ENCODE measurements around the gene DLGAP1.
"Not testable (repeated sequence)": the region's sequence is repeated elsewhere in the genome, so short reads cannot be mapped to it uniquely, and the experiment has no call there.

The DLGAP1 gene

GRCh38 chr18:3703732-3704176 is 751.4 kb downstream of the DLGAP1 start:
- Histone ChIP-seq H3K27me3 (ENCODE audit: insufficient read depth, low read length) (no peaks in the 10 kb centered on the region), H3K4me1 (ENCODE audit: insufficient read depth, low read length) (no peaks in the 10 kb centered on the region), H3K9me3 (ENCODE audit: insufficient read depth, low read depth, low read length) (no peaks in the 10 kb centered on the region), H3K27ac (ENCODE audit: low read length) (no peak overlapping the region), H3K4me3 (ENCODE audit: low read length) (no peak overlapping the region), H3K36me3 (ENCODE audit: insufficient read depth, low read depth, low read length) (no peaks in the 10 kb centered on the region; the same call in 1 of the 2 replicates), H3K9ac (ENCODE audit: low read depth, low read length) (no peak overlapping the region)

- H3K27ac ChIP-seq (ENCODE audit: low read length); H3K4me1 ChIP-seq (ENCODE audit: insufficient read depth, low read length); H3K4me3 ChIP-seq (ENCODE audit: low read length); H3K36me3 ChIP-seq (ENCODE audit: insufficient read depth, low read depth, low read length); H3K27me3 ChIP-seq (ENCODE audit: insufficient read depth, low read length); H3K9ac ChIP-seq (ENCODE audit: low read depth, low read length); H3K9me3 ChIP-seq (ENCODE audit: insufficient read depth, low read depth, low read length): not testable (repeated sequence)
Observed at GRCh38 chr18:3699707-3700567, 755.2 kb downstream of the DLGAP1 start.

- H3K4me3 ChIP-seq (ENCODE audit: low read length); H3K4me1 ChIP-seq (ENCODE audit: insufficient read depth, low read length); H3K9ac ChIP-seq (ENCODE audit: low read depth, low read length); H3K36me3 ChIP-seq (ENCODE audit: insufficient read depth, low read depth, low read length); H3K27ac ChIP-seq (ENCODE audit: low read length); H3K9me3 ChIP-seq (ENCODE audit: insufficient read depth, low read depth, low read length); H3K27me3 ChIP-seq (ENCODE audit: insufficient read depth, low read length): not testable (repeated sequence)
Observed at GRCh38 chr18:3694030-3694778, 760.9 kb downstream of the DLGAP1 start.

DNA sequence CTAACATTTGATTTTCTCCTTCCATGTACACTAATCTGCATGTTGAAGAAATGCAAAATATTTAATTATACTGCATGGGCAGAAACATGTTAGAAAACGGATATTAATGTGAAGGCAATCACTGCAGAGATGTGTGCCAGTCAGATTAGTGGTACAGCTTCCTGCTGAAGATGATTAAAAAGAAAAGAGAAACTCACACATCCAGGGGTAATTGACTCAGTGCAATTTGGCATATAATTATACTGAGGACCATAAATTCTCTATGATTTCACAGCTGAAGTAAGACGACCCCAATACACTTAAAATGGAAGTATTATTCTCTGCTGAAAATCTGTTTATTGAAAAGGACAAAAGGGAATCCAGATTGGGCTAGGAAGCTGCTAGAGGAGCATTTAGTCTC is 761.7 kb downstream of the DLGAP1 start:
- no peaks in the 10 kb centered on the region for H3K9me3 ChIP-seq (ENCODE audit: insufficient read depth, low read depth, low read length)
- H3K27me3 ChIP-seq (ENCODE audit: insufficient read depth, low read length): no peaks in the 10 kb centered on the region
- H3K27ac ChIP-seq (ENCODE audit: low read length): no peak overlapping the region

DNA sequence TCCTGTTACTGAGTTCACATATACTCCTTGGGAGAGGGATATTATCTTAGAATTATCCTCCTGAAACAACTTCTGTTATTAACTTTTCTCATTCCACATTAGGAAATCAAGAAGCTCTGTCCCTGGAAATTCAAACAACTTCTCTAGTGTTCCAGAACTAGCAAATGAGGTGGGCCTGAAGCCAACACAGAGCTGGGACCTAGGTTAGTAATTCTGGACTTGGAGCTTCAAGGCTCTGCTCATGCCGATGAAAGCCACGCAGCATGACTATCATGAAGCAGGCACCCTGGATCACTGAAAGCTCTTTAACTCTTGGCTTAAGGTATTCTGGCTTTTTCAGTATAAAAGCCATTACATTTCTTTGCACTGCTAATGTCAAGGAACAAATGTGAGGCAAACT is 762.4 kb downstream of the DLGAP1 start:
- H3K4me3 ChIP-seq (ENCODE audit: low read length): no peak overlapping the region
- no peaks in the 10 kb centered on the region for H3K36me3 ChIP-seq (ENCODE audit: insufficient read depth, low read depth, low read length)
- no peaks in the 10 kb centered on the region for H3K27me3 ChIP-seq (ENCODE audit: insufficient read depth, low read length)
- no peak overlapping the region for H3K9ac ChIP-seq (ENCODE audit: low read depth, low read length)
- no peak overlapping the region for H3K27ac ChIP-seq (ENCODE audit: low read length)
- H3K4me1 ChIP-seq (ENCODE audit: insufficient read depth, low read length): peaks cover 11% of the 10 kb centered on the region
- H3K9me3 ChIP-seq (ENCODE audit: insufficient read depth, low read depth, low read length): no peaks in the 10 kb centered on the region

More for the DNA sequence above, 761.7 kb downstream of the DLGAP1 start:
- Histone ChIP-seq H3K4me1 (ENCODE audit: insufficient read depth, low read length) (peaks cover 11% of the 10 kb centered on the region), H3K9ac (ENCODE audit: low read depth, low read length) (no peak overlapping the region), H3K36me3 (ENCODE audit: insufficient read depth, low read depth, low read length) (no peaks in the 10 kb centered on the region), H3K4me3 (ENCODE audit: low read length) (no peak overlapping the region)

GRCh38 chr18:3692113-3692621 is 762.9 kb downstream of the DLGAP1 start:
- Histone ChIP-seq H3K9me3 (ENCODE audit: insufficient read depth, low read depth, low read length) (0 out of 2 replicates have a peak, but pooled peaks cover under 1% of the 10 kb centered on the region), H3K27ac (ENCODE audit: low read length) (no peak overlapping the region)

GRCh38 chr18:3691705-3692104 is 763.4 kb downstream of the DLGAP1 start:
- Histone ChIP-seq H3K4me3 (ENCODE audit: low read length) (no peak overlapping the region), H3K27ac (ENCODE audit: low read length) (no peak overlapping the region), H3K4me1 (ENCODE audit: insufficient read depth, low read length) (peaks cover 11% of the 10 kb centered on the region), H3K27me3 (ENCODE audit: insufficient read depth, low read length) (no peaks in the 10 kb centered on the region), H3K9me3 (ENCODE audit: insufficient read depth, low read depth, low read length) (peaks cover 5% of the 10 kb centered on the region; the same call in 1 of the 2 replicates), H3K9ac (ENCODE audit: low read depth, low read length) (no peak overlapping the region), H3K36me3 (ENCODE audit: insufficient read depth, low read depth, low read length) (no peaks in the 10 kb centered on the region)

More at GRCh38 chr18:3692113-3692621, 762.9 kb downstream of the DLGAP1 start:
- Histone ChIP-seq H3K36me3 (ENCODE audit: insufficient read depth, low read depth, low read length) (no peaks in the 10 kb centered on the region), H3K9ac (ENCODE audit: low read depth, low read length) (no peak overlapping the region), H3K4me1 (ENCODE audit: insufficient read depth, low read length) (peaks cover 11% of the 10 kb centered on the region), H3K27me3 (ENCODE audit: insufficient read depth, low read length) (no peaks in the 10 kb centered on the region), H3K4me3 (ENCODE audit: low read length) (no peak overlapping the region)

GRCh38 chr18:3690764-3691066 is 764.4 kb downstream of the DLGAP1 start:
- Histone ChIP-seq H3K9me3 (ENCODE audit: insufficient read depth, low read depth, low read length) (peaks cover 5% of the 10 kb centered on the region; the same call in 1 of the 2 replicates), H3K27ac (ENCODE audit: low read length) (no peak overlapping the region), H3K4me3 (ENCODE audit: low read length) (no peak overlapping the region), H3K36me3 (ENCODE audit: insufficient read depth, low read depth, low read length) (no peaks in the 10 kb centered on the region), H3K27me3 (ENCODE audit: insufficient read depth, low read length) (no peaks in the 10 kb centered on the region), H3K9ac (ENCODE audit: low read depth, low read length) (no peak overlapping the region), H3K4me1 (ENCODE audit: insufficient read depth, low read length) (peaks cover 11% of the 10 kb centered on the region)

GRCh38 chr18:3689986-3690763 is 764.9 kb downstream of the DLGAP1 start:
- Histone ChIP-seq H3K27ac (ENCODE audit: low read length) (no peak overlapping the region), H3K36me3 (ENCODE audit: insufficient read depth, low read depth, low read length) (no peaks in the 10 kb centered on the region), H3K4me3 (ENCODE audit: low read length) (no peak overlapping the region), H3K27me3 (ENCODE audit: insufficient read depth, low read length) (no peaks in the 10 kb centered on the region), H3K9ac (ENCODE audit: low read depth, low read length) (no peak overlapping the region), H3K4me1 (ENCODE audit: insufficient read depth, low read length) (peaks cover 11% of the 10 kb centered on the region), H3K9me3 (ENCODE audit: insufficient read depth, low read depth, low read length) (peaks cover 5% of the 10 kb centered on the region; the same call in 1 of the 2 replicates)

DNA sequence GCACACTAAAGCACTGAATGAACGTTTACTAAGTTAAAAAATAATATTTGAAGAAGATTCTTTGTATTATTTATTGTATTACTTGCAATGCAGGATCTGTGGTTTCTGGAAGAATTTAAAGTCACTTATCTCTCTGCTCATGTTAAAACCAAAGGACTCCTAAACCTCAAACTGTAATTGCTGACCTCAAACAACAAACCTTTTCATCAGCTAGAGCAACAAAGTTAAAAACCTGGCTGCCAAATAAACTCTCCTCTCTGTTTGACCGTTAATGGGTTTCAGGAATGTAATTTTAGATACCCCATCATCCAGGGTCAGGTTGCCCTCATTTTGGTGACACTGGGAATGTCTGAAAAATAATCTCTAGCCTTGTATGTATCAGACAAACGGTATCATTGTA is 766.0 kb downstream of the DLGAP1 start:
- H3K9me3 ChIP-seq (ENCODE audit: insufficient read depth, low read depth, low read length): peaks cover 5% of the 10 kb centered on the region; the same call in 1 of the 2 replicates
- peaks cover 11% of the 10 kb centered on the region for H3K4me1 ChIP-seq (ENCODE audit: insufficient read depth, low read length)
- H3K27ac ChIP-seq (ENCODE audit: low read length): no peak overlapping the region
- no peak overlapping the region for H3K9ac ChIP-seq (ENCODE audit: low read depth, low read length)
- no peaks in the 10 kb centered on the region for H3K36me3 ChIP-seq (ENCODE audit: insufficient read depth, low read depth, low read length)
- no peak overlapping the region for H3K4me3 ChIP-seq (ENCODE audit: low read length)
- no peaks in the 10 kb centered on the region for H3K27me3 ChIP-seq (ENCODE audit: insufficient read depth, low read length)

DNA sequence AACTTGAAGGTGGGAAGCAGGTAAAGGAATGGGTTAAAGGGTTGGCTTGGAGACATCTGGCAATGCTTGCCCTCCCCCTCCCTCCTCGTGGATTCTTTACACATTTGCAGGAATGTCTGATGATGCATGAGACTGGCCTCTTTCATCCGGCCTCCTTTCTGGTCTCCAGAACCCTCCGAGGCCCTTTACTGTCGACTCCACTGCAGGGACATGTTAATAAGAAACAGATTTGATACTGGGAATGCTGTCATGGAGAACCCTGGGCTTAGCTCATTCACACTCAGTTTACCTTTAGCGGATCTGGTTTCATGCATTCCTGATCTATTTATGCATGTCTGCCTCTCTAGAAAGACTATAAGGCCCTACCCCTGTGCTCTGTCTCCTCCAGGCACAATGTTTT is 766.4 kb downstream of the DLGAP1 start:
- H3K27me3 ChIP-seq (ENCODE audit: insufficient read depth, low read length): no peaks in the 10 kb centered on the region
- peaks cover 5% of the 10 kb centered on the region; the same call in 1 of the 2 replicates for H3K9me3 ChIP-seq (ENCODE audit: insufficient read depth, low read depth, low read length)
- no peaks in the 10 kb centered on the region for H3K36me3 ChIP-seq (ENCODE audit: insufficient read depth, low read depth, low read length)
- H3K9ac ChIP-seq (ENCODE audit: low read depth, low read length): no peak overlapping the region
- H3K4me3 ChIP-seq (ENCODE audit: low read length): no peak overlapping the region
- H3K27ac ChIP-seq (ENCODE audit: low read length): no peak overlapping the region
- peaks cover 11% of the 10 kb centered on the region for H3K4me1 ChIP-seq (ENCODE audit: insufficient read depth, low read length)
